H9 (cell line): ENCODE data around the gene CD300C. TPM values are rescaled to one million over a fixed set of nuclear protein-coding genes. Genes with fewer than 3 reads are reported as not detected.

Experiments
- DNase-seq: peaks from one replicate; pipeline ENCODE4 v3.0.0-alpha.2; 2017
- H2AFZ ChIP-seq: one replicate; pipeline ENCODE4 v1.6.1; 2013; ENCODE audit warnings: mild to moderate bottlenecking, low read length, control low read depth, moderate library complexity
- H2AK5ac ChIP-seq: 2 replicates; pipeline ENCODE4 v1.6.1; 2013; ENCODE audit warnings: low read length, control low read depth, mixed read lengths; ENCODE audit not compliant: insufficient read length
- H2BK120ac ChIP-seq: one replicate; pipeline ENCODE4 v1.6.1; 2013; ENCODE audit warnings: low read depth, mild to moderate bottlenecking, low read length, control low read depth, inconsistent platforms; ENCODE audit not compliant: poor library complexity, severe bottlenecking
- H2BK12ac ChIP-seq: 2 replicates; pipeline ENCODE4 v1.6.1; 2013; ENCODE audit warnings: low read length, control low read depth, mixed read lengths, low read depth; ENCODE audit not compliant: insufficient read length
- H2BK15ac ChIP-seq: 2 replicates; pipeline ENCODE4 v1.6.1; 2013; ENCODE audit warnings: low read depth, low read length, control low read depth
- H2BK20ac ChIP-seq: one replicate; pipeline ENCODE4 v1.6.1; 2013; ENCODE audit warnings: low read depth, mild to moderate bottlenecking, low read length, control low read depth, inconsistent platforms; ENCODE audit not compliant: poor library complexity, severe bottlenecking
- H2BK5ac ChIP-seq: 2 replicates; pipeline ENCODE4 v1.6.1; 2013; ENCODE audit warnings: low read length, control low read depth, mixed read lengths; ENCODE audit not compliant: insufficient read length
- H3K14ac ChIP-seq: 2 replicates; pipeline ENCODE4 v1.6.1; 2013; ENCODE audit warnings: low read length, control low read depth; ENCODE audit not compliant: insufficient read depth
- H3K18ac ChIP-seq: 2 replicates; pipeline ENCODE4 v1.6.1; 2013; ENCODE audit warnings: low read depth, mild to moderate bottlenecking, mixed read lengths, low read length, control low read depth; ENCODE audit not compliant: insufficient read length
- H3K23ac ChIP-seq: 2 replicates; pipeline ENCODE4 v1.6.1; 2013; ENCODE audit warnings: low read length, control low read depth, mixed read lengths, low read depth; ENCODE audit not compliant: insufficient read length
- H3K23me2 ChIP-seq: 2 replicates; pipeline ENCODE4 v1.6.1; 2013; ENCODE audit warnings: low read depth, mild to moderate bottlenecking, mixed read lengths, low read length, control low read depth; ENCODE audit not compliant: insufficient read length, poor library complexity, severe bottlenecking
- H3K27ac ChIP-seq: 2 replicates; pipeline ENCODE4 v1.5.1; 2013; ENCODE audit warnings: low read length, control low read depth, mixed read lengths, low read depth; ENCODE audit not compliant: insufficient read length
- H3K27me3 ChIP-seq: 2 replicates; pipeline ENCODE4 v1.6.1; 2013; ENCODE audit warnings: low read length, control low read depth, inconsistent platforms; ENCODE audit not compliant: insufficient read depth
- H3K4ac ChIP-seq: 2 replicates; pipeline ENCODE4 v1.6.1; 2013; ENCODE audit warnings: low read depth, mild to moderate bottlenecking, control low read depth, inconsistent platforms, low read length, moderate library complexity
- H3K4me1 ChIP-seq: 2 replicates; pipeline ENCODE4 v1.6.1; 2013; ENCODE audit warnings: low read length, control low read depth, inconsistent platforms; ENCODE audit not compliant: insufficient read depth
- H3K4me2 ChIP-seq: 2 replicates; pipeline ENCODE4 v1.6.1; 2013; ENCODE audit warnings: low read length, control low read depth, mixed read lengths; ENCODE audit not compliant: insufficient read length, insufficient read depth
- H3K56ac ChIP-seq: 2 replicates; pipeline ENCODE4 v1.6.1; 2013; ENCODE audit warnings: low read depth, mild to moderate bottlenecking, mixed read lengths, low read length, control low read depth; ENCODE audit not compliant: insufficient read length
- H3K79me1 ChIP-seq: 2 replicates; pipeline ENCODE4 v1.6.1; 2013; ENCODE audit warnings: low read depth, mild to moderate bottlenecking, moderate library complexity, low read length, control low read depth, inconsistent platforms; ENCODE audit not compliant: insufficient read depth, poor library complexity, severe bottlenecking
- H3K79me2 ChIP-seq: 2 replicates; pipeline ENCODE4 v1.6.1; 2013; ENCODE audit warnings: low read length, control low read depth, inconsistent platforms; ENCODE audit not compliant: insufficient read depth
- H3K9ac ChIP-seq: 2 replicates; pipeline ENCODE4 v1.6.1; 2013; ENCODE audit warnings: low read length, control low read depth, mixed read lengths; ENCODE audit not compliant: insufficient read length; ENCODE audit errors: extremely low read depth
- H3K9me3 ChIP-seq: one replicate; pipeline ENCODE4 v1.6.1; 2013; ENCODE audit warnings: low read depth, low read length, inconsistent platforms; ENCODE audit not compliant: control insufficient read depth
- H3T11ph ChIP-seq: one replicate; pipeline ENCODE4 v1.6.1; 2013; ENCODE audit warnings: mild to moderate bottlenecking, low read length, control low read depth, inconsistent platforms
- H4K20me1 ChIP-seq: one replicate; pipeline ENCODE4 v1.6.1; 2013; ENCODE audit not compliant: control insufficient read depth, insufficient read length, insufficient read depth
- H4K5ac ChIP-seq: 2 replicates; pipeline ENCODE4 v1.6.1; 2013; ENCODE audit warnings: low read depth, mild to moderate bottlenecking, mixed read lengths, low read length, control low read depth; ENCODE audit not compliant: insufficient read length
- H4K8ac ChIP-seq: replicated peaks from 2 replicates; pipeline ENCODE4 v1.6.1; 2013; ENCODE audit warnings: low read length, control low read depth, mixed read lengths, low read depth; ENCODE audit not compliant: insufficient read length
- H4K91ac ChIP-seq: 2 replicates; pipeline ENCODE4 v1.6.1; 2013; ENCODE audit warnings: low read depth, mild to moderate bottlenecking, moderate library complexity, mixed read lengths, low read length, control low read depth; ENCODE audit not compliant: insufficient read length
- H3K27ac Mint-ChIP-seq, 3 experiments: 2 replicates in 2 of 3; 3 replicates in 1 of 3; pipeline ENCODE4 v1.8.0; 2020 to 2021; ENCODE audit warnings: mixed read lengths in 3 of 3, mild to moderate bottlenecking in 1 of 3, moderate library complexity in 1 of 3
- H3K27me3 Mint-ChIP-seq: 2 replicates; pipeline ENCODE4 v1.8.0; 2021; ENCODE audit warnings: low read depth, mild to moderate bottlenecking, moderate library complexity, mixed read lengths
- H3K36me3 Mint-ChIP-seq, 3 experiments: 2 replicates in 2 of 3; 3 replicates in 1 of 3; pipeline ENCODE4 v1.8.0; 2020 to 2021; ENCODE audit warnings: low read depth in 3 of 3, mixed read lengths in 3 of 3; ENCODE audit not compliant: insufficient read depth in 1 of 3
- H3K4me1 Mint-ChIP-seq, 2 experiments: 2 replicates each; pipeline ENCODE4 v1.8.0; 2020; ENCODE audit warnings: mixed read lengths in 2 of 2
- H3K4me3 Mint-ChIP-seq, 2 experiments: 2 replicates in 1 of 2; 3 replicates in 1 of 2; pipeline ENCODE4 v1.8.0; 2020 to 2021; ENCODE audit warnings: mild to moderate bottlenecking in 2 of 2, mixed read lengths in 2 of 2, moderate library complexity in 1 of 2
- H3K9me3 Mint-ChIP-seq, 2 experiments: 2 replicates in 1 of 2; 3 replicates in 1 of 2; pipeline ENCODE4 v1.8.0; 2020; ENCODE audit warnings: mild to moderate bottlenecking in 2 of 2, mixed read lengths in 2 of 2, moderate library complexity in 1 of 2
- CTCF ChIP-seq: fragments of 200-600 bp; sonication (generic); conservative IDR thresholded peaks from 3 replicates; pipeline ENCODE4 v1.8.0; 2021; ENCODE audit warnings: antibody characterized with exemption, mild to moderate bottlenecking
- WGBS: extraction: QIAGEN DNeasy Blood & Tissue Kit; methylation state at CpG from one replicate; pipeline ENCODE4 v1.1.7; 2013; ENCODE audit warnings: missing lambda C conversion rate, low lambda C conversion rate, mixed read lengths; ENCODE audit not compliant: insufficient read length; ENCODE audit errors: extremely low coverage; 5-methylcytosine and 5-hydroxymethylcytosine counted together
- total RNA-seq: library from RNA; stranded (reverse); gene quantifications from 2 replicates; pipeline ENCODE4 v1.2.1, GENCODE V29; 2021

Gene CD300C
- total RNA-seq, 1 experiment from 2014 or later: not detected

- no peak for DNase-seq
- Mint-ChIP-seq H3K27me3 (peaks cover 55% of the 10 kb centered on the region), H3K4me3 (no peak overlapping the region)
These were observed 25.0 kb downstream of the CD300C start for GRCh38 chr17:74520790-74521480.

More at GRCh38 chr17:74520790-74521480, 25.0 kb downstream of the CD300C start:
- Histone ChIP-seq H3K9ac (no peak overlapping the region), H3K23me2 (no peaks in the 10 kb centered on the region), H2BK20ac (no peak overlapping the region), H3K56ac (no peak overlapping the region), H3K79me2 (no peaks in the 10 kb centered on the region), H4K91ac (no peak overlapping the region), H2BK12ac (no peak overlapping the region), H3K9me3 (no peaks in the 10 kb centered on the region), H3K27me3 (no peaks in the 10 kb centered on the region), H3K18ac (no peak overlapping the region), H3K4me1 (no peaks in the 10 kb centered on the region), H2BK5ac (no peak overlapping the region), H3K23ac (no peak overlapping the region), H3K79me1 (no peaks in the 10 kb centered on the region), H3T11ph (no peak overlapping the region), H4K8ac (no peak overlapping the region), H2AFZ (no peak overlapping the region), H2BK120ac (no peak overlapping the region), H2BK15ac (no peak overlapping the region), H3K14ac (no peak overlapping the region), H3K4me2 (no peak overlapping the region), H3K4ac (no peak overlapping the region), H3K27ac (no peak overlapping the region), H4K5ac (no peak overlapping the region), H4K20me1 (no peaks in the 10 kb centered on the region), H2AK5ac (no peak overlapping the region)
- no peak for TF ChIP-seq CTCF
- Mint-ChIP-seq H3K9me3 (peaks cover 17 to 22% of the 10 kb centered on the region in 2 experiments; a peak in 4 of 5 replicates), H3K27ac (no peak overlapping the region), H3K36me3 (no peaks in the 10 kb centered on the region; a peak in 1 of 7 replicates), H3K4me1 (no peaks in the 10 kb centered on the region)
- no CpG with 5 or more reads among the region's 21 CpGs for WGBS
